HG03097 (cell line): ENCODE results near the gene CIPC.

Experiments used
- ATAC-seq: cut with Tn5 transposase; IDR thresholded peaks from one replicate; pipeline ENCODE4 v1.9.1; 2021; ENCODE audit not compliant: unreplicated experiment, low FRiP score

The CIPC gene

DNA sequence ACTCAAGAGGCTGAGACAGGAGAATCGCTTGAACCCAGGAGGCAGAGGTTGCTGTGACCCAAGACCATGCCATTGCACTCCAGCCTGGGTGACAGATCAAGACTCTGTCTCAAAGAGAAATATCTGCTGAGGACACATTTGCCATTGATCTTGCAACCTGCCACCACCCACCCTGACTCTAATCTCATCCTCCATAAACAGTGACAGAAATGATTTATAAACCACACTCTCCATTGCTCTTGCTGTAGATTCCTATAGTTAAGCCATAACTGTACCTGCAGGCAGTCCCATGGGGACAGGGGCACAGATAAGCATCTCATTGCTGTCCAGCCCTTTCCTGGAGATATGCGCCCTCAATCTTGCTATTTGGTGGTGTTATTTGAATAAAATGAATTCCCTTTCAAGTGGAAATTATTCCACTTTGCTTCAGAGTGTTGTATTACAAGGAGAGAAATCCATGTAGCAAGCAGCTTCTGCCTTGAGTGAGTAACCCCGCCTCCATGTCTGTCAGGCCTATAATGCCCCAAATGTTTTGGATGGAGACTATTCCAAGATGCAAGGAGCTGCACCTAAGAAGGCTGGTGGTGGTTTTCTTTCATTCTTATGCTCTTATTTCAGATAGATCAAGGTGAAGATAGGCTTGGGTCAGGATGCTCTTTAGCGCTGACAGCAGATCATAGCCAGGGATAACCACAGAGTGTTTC is 46.5 kb downstream of the CIPC start:
- no peak for ATAC-seq

DNA sequence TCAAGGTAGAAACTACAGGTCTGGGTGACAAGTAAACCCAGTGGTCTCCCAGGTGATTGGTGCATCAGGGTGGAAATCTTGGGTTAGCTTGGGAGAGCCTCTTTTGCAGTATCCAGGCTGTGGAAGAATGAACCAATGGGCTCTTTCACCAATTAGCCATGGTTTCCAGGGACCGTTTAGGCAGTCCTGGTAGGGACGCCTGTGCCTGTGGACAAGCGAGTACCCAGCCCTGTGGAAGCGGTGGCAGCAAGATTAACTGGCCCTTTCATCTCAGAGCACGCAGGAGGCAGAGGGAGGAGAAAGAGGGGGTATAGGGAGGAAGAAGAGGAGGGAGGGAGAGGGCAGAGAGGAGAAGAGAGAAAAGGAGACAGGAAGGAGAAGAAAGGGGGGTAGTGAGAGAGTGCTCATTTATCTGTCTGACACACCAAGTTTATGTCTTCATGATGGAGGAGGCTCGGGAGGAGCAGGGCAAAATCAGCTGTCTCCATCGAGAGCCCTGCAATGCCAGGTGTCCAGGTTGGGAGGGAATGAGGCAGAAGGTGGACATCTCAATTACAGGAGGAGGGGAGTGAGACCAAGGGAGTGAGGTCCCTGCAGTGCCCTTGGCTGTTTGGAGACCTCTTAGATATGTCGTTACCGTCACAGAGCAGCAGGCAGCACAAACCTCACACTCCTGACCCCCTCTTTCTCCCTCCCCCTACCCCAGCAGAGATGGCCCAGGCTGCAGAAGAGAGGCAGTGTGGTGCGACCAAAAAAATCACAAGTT is 48.1 kb downstream of the CIPC start:
- no peak for ATAC-seq

DNA sequence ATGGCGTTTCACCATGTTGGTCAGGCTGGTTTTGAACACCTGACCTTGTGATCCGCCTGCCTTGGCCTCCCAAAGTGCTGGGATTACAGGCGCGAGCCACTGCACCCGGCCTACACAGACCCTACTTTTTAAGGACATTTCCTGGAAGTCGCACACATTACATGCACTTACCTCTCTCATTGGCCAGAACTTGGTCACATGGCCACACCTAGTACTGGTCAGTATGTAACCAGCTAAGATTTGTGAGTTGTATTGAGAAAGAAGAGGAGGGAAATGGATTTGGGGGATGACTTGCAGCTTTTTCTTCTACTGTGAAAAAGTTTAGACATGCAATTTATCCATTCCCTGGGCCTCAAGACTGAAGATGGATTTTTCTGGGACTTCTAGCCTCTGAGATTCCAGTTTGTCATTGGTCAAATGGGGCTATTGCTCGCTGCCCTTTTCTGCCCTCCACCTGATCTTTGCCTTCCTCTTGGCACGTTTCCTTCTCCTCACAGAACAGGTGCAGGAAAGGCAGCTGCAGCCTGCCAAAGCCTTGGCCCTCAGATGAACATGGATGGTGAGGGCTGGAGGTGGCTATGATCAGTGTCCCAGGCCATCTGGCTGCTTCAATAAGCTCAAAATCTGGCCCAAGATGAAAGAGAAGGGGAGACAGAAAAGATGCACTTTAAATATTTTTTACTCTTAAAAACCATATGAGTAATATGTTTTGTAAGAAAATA is 50.6 kb downstream of the CIPC start:
- ATAC-seq, result no peak

DNA sequence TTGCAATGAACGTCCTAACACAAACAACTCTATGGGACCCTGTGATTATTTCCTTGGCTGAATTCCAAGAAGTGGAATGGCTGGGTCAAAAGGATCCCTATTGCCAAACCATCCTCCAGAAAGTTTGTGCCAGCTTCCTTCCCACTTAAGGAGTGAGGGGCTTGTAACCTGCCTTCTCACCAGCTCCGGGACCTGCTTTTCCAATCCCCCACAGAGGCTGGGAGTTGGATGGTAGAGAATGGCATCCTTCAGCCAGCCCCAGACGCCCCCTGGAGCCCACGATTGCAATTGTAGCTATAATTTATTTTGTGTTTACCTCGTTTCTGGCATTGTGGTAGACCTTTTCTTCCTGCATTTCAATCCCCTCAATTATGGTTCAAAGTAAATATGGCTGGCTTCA is 53.2 kb downstream of the CIPC start:
- ATAC-seq, result no peak

DNA sequence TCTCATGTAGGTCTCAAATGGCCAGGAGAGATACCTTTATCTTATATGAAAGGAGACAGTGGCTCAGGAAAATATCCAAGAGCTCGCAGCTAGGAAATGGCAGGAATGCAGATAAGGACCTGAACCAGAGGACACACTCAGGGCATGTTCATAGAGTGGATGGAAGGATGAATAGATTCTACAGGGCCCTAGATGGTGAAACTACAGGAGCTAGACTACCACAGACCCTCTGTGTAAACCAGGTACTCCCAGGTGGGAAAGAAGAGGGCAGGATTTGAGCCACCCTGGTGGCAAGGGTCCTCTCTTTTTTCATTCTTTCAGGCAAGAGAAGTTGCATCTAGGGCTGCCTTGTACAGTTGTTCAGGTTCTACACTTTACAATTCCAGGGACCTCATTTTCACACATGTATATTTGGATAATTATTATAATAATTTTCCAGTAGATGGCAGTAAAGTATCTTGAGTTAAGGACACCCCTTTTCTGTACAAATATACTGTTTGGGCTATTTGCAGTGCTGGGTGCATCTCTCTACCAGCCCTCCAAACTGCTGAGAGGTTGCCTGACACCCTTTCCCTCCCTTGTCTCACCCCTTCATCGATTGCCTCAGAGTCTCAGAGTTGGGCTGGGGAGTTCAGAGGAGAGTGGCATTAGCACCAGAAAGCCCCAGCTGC is 54.0 kb downstream of the CIPC start:
- no peak for ATAC-seq

DNA sequence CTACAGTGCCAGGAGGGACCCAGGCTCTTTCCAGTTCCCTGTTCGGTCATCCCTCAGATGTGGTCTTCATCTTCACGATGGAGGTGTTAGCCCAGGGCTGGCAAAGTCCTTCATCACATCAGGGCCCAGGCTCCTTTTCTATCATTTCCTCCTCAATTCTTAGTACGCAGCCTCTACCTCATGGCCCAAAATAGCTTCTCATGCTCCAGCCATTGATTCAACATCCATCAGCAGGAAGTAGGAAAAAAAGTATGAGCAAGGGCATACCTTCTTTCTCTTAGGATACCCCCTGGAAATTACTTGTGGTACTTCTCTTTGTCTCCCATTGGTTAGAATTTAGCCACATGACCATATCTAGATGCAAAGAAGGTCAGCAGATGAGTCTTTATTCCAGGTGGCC is 55.7 kb downstream of the CIPC start:
- ATAC-seq, result no peak

DNA sequence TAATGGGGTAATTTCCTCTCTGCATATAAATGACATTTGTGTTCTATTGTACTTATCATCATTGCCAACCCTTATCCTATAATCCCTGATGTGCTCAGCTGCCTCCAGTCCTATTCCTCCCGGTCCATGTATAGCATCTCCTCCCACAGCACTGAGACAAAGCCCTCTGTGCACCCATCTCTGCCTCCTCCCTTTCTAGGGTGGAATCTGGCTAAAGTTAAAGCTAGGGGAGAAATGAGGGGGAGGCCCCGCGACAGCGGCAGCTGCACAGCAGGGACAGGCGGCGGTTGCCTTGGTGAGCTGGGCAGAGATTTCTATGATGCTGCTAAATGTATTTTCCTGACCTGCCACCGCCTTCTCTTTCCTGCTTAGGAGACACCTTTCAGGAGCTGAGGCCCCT is 56.4 kb downstream of the CIPC start:
- ATAC-seq, result no peak

DNA sequence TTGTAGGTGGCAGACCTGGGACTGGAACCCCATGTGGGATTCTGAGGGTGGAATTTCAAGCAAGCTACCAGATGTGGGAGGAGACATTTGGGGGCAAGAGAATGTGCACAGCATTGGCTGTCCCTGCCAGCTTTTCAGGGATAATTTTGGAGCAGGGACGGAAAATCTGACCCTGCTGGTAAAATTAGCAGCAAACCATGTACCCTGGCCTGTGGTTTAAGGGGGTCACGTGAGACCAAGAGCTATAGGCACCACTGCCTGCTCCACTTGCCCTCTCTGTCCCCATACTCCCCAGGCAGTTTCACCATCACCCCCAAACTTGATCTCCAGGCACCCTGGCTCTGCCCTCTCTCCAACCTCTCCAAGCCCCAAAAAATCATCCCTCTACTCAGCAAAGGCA is 57.0 kb downstream of the CIPC start:
- ATAC-seq, result no peak

DNA sequence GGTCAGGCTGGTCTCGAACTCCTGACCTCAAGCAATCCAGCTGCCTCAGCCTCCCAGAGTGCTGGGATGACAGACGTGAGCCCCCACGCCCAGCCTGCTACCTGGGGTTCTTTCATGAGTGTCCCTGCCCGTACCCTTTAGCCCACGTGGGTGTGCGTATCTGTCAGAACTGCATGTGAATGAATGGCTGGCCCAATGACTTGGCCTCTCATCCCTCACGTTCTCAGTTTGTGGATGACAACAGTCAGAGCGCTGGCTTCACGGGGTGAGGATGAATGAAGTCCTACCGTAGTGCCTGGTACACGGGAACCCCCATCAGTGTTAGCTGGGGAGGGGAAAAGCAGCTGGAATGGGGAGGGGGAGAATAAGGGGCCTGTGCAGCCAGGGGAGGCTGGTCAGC is 59.7 kb downstream of the CIPC start:
- ATAC-seq, result no peak

DNA sequence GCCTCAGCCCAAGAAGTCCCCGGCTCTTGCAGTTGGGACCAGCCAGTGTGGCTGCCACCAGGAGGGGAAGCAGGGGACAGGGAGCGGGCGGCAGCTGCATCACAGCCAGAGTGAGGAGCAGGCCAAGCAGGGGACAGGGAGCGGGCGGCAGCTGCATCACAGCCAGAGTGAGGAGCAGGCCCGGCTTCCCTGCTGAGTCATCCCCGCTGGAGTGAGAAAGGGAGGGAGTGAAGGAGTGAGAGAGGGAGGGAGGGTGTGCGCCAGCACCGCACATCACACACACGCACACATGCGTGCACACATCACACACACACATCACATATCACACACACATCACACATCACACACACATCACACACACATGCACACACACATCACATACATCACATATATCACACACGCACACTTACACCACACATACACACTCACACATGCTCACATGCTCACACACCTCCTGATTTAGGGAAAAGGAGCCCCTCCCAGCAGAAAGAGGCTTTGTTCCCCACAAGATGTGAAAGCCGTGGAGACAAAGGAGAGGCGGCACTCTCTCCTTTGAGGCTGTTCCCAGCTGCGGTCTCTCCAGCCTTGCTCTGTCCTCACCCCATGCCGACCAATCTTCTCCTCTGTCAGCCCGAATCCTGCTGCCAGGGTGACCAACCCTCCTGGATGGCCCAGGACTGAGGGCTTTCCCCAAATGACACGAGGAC is 60.3 kb downstream of the CIPC start:
- ATAC-seq, result no peak

DNA sequence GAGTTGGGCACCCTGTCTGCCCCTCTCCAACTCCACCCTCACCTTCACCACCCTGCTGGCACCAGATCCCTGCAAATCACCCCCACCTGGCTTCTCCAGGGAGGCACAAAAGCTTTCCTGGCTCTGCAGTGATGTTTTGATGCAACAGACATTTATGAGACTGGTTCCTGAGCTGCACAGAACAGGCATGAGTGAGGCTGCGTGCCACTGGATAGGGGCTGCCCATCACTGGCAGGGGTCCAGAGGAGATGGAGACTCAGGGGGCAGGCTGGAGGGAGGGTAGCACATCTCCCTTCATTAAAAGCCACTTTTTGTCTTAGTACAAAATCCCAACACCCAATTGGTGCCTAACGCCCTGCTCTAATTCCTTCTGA is 60.8 kb downstream of the CIPC start:
- ATAC-seq, result no peak

DNA sequence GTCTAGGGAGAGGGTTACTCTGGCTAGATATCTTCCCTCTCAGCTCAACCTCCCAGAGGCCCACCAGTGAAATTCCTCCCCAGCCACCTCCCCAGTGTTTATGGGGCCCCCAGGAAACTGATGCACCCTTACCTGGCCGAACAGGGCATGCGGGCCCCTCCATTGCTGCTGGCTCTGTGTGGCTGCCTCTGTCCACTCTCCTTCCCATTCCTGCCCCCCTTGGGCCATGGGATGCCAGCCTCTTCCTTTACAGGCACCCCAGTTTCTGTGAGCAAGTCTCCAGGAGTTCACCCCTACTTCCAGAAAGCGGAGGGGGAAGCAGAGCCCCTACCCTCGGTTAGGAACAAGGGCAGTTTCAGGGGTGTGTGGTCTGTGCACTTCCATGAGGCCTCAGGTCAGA is 63.0 kb downstream of the CIPC start:
- ATAC-seq, result no peak
